Gastroesophageal sphincter (tissue), 4 donors: ENCODE measurements around the gene CD6. TPM values are rescaled to one million over a fixed set of nuclear protein-coding genes. Genes with fewer than 3 reads are reported as not detected.

Experiments
- ATAC-seq: fragments of 150-250 bp; one replicate; pipeline ENCODE4 v1.9.1; 2016; ENCODE audit warnings: mild to moderate bottlenecking, moderate library complexity
- H3K27ac ChIP-seq, 4 donors: fragments of 200-600 bp; sonication (generic) in 3 of 4; 1 replicate in 3 of 4; 2 replicates in 1 of 4; pipeline ENCODE4 v1.5.1; 2016 to 2019
- H3K27me3 ChIP-seq: fragments of 200-600 bp; sonication (generic); one replicate; pipeline ENCODE4 v1.5.1; 2019
- H3K36me3 ChIP-seq, 2 donors: fragments of 200-600 bp; sonication (generic); one replicate each; pipeline ENCODE4 v1.5.1; 2019; ENCODE audit warnings: control low read depth in 1 of 2
- H3K4me1 ChIP-seq, 3 donors: fragments of 200-600 bp; sonication (generic); 1 replicate in 2 of 3; 2 replicates in 1 of 3; pipeline ENCODE4 v1.5.1; 2016 to 2019; ENCODE audit warnings: control low read depth in 2 of 3
- H3K4me3 ChIP-seq, 2 donors: fragments of 200-600 bp; sonication (generic); one replicate each; pipeline ENCODE4 v1.5.1; 2019; ENCODE audit warnings: mild to moderate bottlenecking in 1 of 2, moderate library complexity in 1 of 2
- H3K9me3 ChIP-seq, 3 donors: fragments of 200-600 bp; sonication (generic); one replicate each; pipeline ENCODE4 v1.5.1; 2017 to 2019; ENCODE audit warnings: control low read depth in 2 of 3
- CTCF ChIP-seq, 4 experiments: fragments of 200-600 bp in 2 of 4; fragments of 450-650 bp in 2 of 4; sonication (generic) in 1 of 4; IDR thresholded peaks; one replicate each; pipeline ENCODE4 v1.5.1; 2017 to 2019; ENCODE audit warnings: antibody characterized with exemption in 4 of 4, mild to moderate bottlenecking in 2 of 4, moderate library complexity in 2 of 4
- EP300 ChIP-seq: sonication (generic); formaldehyde crosslinking; IDR thresholded peaks from one replicate; pipeline ENCODE4 v1.6.1; 2017; ENCODE audit warnings: antibody characterized with exemption, mild to moderate bottlenecking
- POLR2A ChIP-seq, 2 donors: fragments of 450-650 bp; IDR thresholded peaks; one replicate each; pipeline ENCODE4 v1.6.1; 2017; ENCODE audit warnings: antibody characterized with exemption in 2 of 2, mild to moderate bottlenecking in 2 of 2, moderate library complexity in 1 of 2
- POLR2AphosphoS5 ChIP-seq: sonication (generic); formaldehyde crosslinking; IDR thresholded peaks from one replicate; pipeline ENCODE4 v1.6.1; 2017; ENCODE audit warnings: antibody characterized with exemption
- WGBS, 2 donors: methylation state at CpG; one replicate each; pipeline ENCODE4 v1.1.5; 2018; ENCODE audit warnings: low coverage in 1 of 2; 5-methylcytosine and 5-hydroxymethylcytosine counted together
- total RNA-seq, 4 donors: library from RNA; depleted of rRNA; stranded (reverse); fragments of >200 nt; gene quantifications; one replicate each; pipeline ENCODE4 v1.1.0, GENCODE V29; 2016

The CD6 gene
- total RNA-seq, 4 donors from 2014 or later = 0.15 to 2.7 (median 0.35) TPM; not detected in 1

- no peak for ATAC-seq
- TF ChIP-seq CTCF (IDR thresholded peaks at IDR 0.05) = no peak
- TF ChIP-seq EP300 = no peak
- no peak for TF ChIP-seq POLR2A (IDR thresholded peaks at IDR 0.05)
- no peak for TF ChIP-seq POLR2AphosphoS5
- no peaks in the 10 kb centered on the region for H3K9me3 ChIP-seq
- no peak overlapping the region for H3K4me3 ChIP-seq
- H3K27ac ChIP-seq = no peak overlapping the region
- peaks cover 36% of the 10 kb centered on the region for H3K27me3 ChIP-seq
- peaks cover 0 to 13% (median 4%) of the 10 kb centered on the region in 3 donors for H3K4me1 ChIP-seq
- no peaks in the 10 kb centered on the region for H3K36me3 ChIP-seq
- 40 to 57% methylated on average over 2 to 3 of the region's 14 CpGs for WGBS, 2 donors
Observed at GRCh38 chr11:61021661-61022212, 50.3 kb downstream of the CD6 start.

- H3K4me1 ChIP-seq = peaks cover 0 to 16% (median 4%) of the 10 kb centered on the region in 3 donors
- H3K27me3 ChIP-seq = peaks cover 33% of the 10 kb centered on the region
- no peaks in the 10 kb centered on the region for H3K36me3 ChIP-seq
- 55 to 74% methylated on average over 3 to 5 of the region's 10 CpGs for WGBS, 2 donors
- peak; percentile 11 for ATAC-seq
- H3K9me3 ChIP-seq = no peaks in the 10 kb centered on the region
- H3K4me3 ChIP-seq = no peak overlapping the region
- H3K27ac ChIP-seq = no peak overlapping the region
- TF ChIP-seq EP300 (no peak), POLR2AphosphoS5 (no peak), CTCF (IDR thresholded peaks at IDR 0.05) (no peak), POLR2A (IDR thresholded peaks at IDR 0.05) (no peak)
Observed at GRCh38 chr11:61022311-61023085, 51.0 kb downstream of the CD6 start.

GRCh38 chr11:61023086-61023965 is 51.8 kb downstream of the CD6 start:
- TF ChIP-seq CTCF (IDR thresholded peaks at IDR 0.05) (no peak), POLR2A (IDR thresholded peaks at IDR 0.05) (no peak), POLR2AphosphoS5 (no peak), EP300 (no peak)
- 64 to 89% methylated on average over 11 to 15 of the region's 18 CpGs for WGBS, 2 donors
- Histone ChIP-seq H3K9me3 (no peaks in the 10 kb centered on the region), H3K4me3 (no peak overlapping the region), H3K36me3 (no peaks in the 10 kb centered on the region), H3K4me1 (peaks cover 0 to 16% (median 4%) of the 10 kb centered on the region in 3 donors), H3K27me3 (peaks cover 25% of the 10 kb centered on the region), H3K27ac (no peak overlapping the region)
- no peak for ATAC-seq

GRCh38 chr11:61023966-61024295 is 52.5 kb downstream of the CD6 start:
- no peak for ATAC-seq
- H3K27me3 ChIP-seq = peaks cover 25% of the 10 kb centered on the region
- H3K4me3 ChIP-seq = no peak overlapping the region
- no peaks in the 10 kb centered on the region for H3K36me3 ChIP-seq
- TF ChIP-seq POLR2AphosphoS5 (no peak), POLR2A (IDR thresholded peaks at IDR 0.05) (no peak), EP300 (no peak), CTCF (IDR thresholded peaks at IDR 0.05) (no peak)
- WGBS, 2 donors = 22 to 60% methylated on average over 3 of the region's 5 CpGs
- H3K9me3 ChIP-seq = no peaks in the 10 kb centered on the region
- no peak overlapping the region for H3K27ac ChIP-seq
- peaks cover 0 to 16% (median 4%) of the 10 kb centered on the region in 3 donors for H3K4me1 ChIP-seq
